GM18499 (cell line): ENCODE measurements around the gene ABLIM1.

Experiments used
- ATAC-seq: cut with Tn5 transposase; IDR thresholded peaks from one replicate; pipeline ENCODE4 v1.9.1; 2021; ENCODE audit warnings: moderate number of reproducible peaks; ENCODE audit not compliant: insufficient read depth, unreplicated experiment

The ABLIM1 gene

DNA sequence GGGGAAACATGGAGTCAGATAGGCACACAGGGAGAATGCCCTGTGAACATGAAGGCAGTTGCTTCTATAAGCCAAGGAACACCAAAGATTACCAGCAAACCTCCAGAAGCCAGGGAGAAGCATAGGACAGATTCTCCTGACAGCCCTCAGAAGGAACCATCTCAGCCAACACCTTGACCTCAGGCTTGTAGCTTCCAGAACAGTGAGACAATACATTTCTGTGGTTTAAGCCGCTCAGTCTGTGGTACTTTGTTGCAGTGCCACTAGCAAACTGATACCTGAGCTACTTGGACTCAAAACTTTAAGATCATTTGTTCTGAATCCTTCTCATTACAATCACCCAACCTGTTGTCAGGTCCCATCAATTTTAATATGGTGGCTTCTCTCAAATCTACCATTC is 31.2 kb downstream of the ABLIM1 start:
- ATAC-seq = no peak

- ATAC-seq = no peak
These were observed 32.9 kb downstream of the ABLIM1 start for GRCh38 chr10:114624951-114625780.

- no peak for ATAC-seq
These were observed 33.7 kb downstream of the ABLIM1 start for GRCh38 chr10:114624422-114624821.

DNA sequence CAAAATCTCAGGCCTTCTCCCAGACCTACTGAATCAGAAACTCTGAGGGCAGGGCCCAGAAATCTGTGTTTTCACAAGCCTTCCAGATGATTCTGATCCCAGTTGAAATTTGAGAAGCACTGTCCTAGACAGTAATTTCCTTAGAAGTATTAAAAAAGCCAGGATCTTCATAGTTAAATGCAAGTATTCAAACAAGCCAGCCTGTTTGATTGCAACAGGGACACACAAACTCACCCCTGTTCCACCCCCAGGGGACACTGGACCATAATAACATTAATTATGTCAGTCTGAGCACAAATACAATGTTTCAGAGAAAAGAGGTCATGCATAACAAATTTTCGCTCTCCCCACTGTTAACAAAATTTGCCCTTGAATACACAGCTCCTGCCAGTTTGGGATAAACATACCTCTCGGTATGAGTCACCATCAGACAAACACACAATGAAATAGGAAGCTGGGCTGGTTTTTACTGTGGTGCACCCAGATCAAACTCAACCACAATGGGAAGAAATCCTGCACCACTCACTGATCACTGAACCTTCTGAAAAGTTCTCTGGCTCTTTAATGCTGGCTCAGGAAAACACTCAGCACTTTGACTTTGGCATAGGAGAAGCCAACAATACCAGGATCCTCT is 34.3 kb downstream of the ABLIM1 start:
- ATAC-seq = no peak

GRCh38 chr10:114623155-114623554 is 34.9 kb downstream of the ABLIM1 start:
- no peak for ATAC-seq

- no peak for ATAC-seq
These were observed 39.4 kb downstream of the ABLIM1 start for GRCh38 chr10:114618722-114619121.

- no peak for ATAC-seq
These were observed 41.6 kb downstream of the ABLIM1 start for GRCh38 chr10:114616516-114616915.

- no peak for ATAC-seq
These were observed 42.0 kb downstream of the ABLIM1 start for GRCh38 chr10:114616103-114616502.

DNA sequence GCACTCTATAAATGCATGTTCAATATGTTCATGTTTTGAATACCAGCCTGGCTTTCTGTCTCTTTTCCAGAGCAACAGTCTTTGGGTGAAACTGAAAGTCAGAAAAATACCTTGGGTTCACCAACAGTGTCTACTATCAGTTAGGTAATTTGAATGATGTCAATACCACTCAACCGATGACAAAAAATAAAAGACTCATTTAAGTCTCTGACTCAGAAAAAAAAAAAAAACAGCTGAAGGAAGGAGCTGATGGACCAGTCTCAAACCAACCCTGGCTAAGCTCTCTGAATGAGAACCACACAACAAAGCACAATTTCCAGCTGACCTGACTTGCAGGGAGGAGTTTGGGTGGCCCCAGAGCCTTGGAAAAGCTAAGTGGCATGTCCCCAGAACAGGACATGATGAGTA is 42.5 kb downstream of the ABLIM1 start:
- ATAC-seq = peak; percentile 97

DNA sequence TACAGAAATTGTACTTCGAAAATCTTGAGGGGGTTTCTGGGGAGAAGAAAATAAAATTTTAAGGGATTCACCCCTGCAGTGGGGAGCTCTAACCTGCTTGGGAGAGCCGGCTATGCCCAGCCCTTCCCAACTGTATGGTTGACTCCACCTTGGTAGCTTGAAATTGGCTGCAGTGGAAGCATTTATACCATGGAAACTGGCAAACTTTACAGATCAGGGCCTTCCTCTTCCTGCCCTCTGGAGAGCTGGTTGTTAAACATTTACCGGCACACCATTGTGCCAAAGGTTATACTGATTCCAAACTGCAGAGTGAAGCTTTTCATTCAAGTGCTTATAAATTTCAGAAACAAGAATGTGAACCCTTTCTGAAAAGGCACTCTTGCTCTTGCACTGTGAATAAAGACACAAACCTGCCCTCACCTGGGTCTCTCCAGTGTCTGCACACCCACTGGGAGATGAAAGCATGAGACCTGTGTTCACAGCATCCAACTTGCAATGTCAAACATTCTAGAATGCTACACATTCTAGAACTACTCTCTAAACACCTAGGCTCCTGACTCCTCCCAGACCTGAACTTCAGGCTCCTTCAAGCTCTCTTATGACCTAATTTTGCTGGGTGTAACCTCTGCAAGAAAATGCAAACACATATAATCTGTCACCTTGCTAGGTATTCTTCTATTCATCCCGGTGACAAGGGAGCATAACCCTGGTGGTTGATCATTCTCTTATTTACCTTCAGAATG is 44.7 kb downstream of the ABLIM1 start:
- no peak for ATAC-seq

- ATAC-seq = no peak
These were observed 46.5 kb downstream of the ABLIM1 start for GRCh38 chr10:114611617-114612016.

DNA sequence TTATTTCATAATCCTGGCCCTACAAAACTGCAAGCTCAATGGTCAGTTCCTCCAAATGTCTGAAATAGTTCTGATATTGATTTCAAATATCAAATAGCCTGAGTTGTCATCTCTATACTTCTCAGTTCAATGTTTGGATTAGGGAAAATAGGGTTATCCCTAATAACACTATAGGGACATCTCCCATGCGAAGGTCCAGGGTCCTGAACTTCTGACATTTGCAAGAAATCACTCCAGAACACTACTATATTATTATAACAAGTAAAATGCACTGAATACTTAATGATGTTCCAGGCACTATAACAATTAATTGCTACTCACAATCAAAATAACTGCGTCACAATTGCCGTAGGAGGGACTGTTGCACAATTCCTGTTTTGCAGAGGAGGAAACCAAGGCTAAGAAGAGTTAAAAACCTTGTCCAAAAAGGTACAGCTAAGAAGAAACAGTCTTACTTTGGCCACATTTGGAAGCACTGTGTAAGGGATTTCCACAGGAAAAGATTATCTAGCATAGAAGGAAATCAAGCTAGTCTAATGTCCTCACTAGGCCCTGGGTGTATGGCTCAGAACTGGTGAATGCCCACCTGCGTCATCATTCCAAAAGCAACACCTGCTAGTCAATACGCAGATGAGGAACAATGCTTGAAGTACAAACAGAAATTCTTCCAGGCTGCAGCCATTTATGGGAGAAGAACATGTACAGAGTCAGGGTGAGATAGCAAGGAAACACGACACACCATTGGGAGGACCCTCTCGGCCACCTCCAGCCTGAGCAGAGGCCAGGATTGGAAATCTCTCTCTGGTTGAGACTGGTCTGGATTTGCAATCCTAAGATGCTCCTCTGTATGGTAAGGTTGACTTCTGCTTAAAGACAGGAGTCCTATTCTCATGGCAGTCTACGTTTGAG is 48.3 kb downstream of the ABLIM1 start:
- ATAC-seq = no peak

- no peak for ATAC-seq
These were observed 50.6 kb downstream of the ABLIM1 start for GRCh38 chr10:114607358-114607998.

- ATAC-seq = no peak
These were observed 52.8 kb downstream of the ABLIM1 start for GRCh38 chr10:114605155-114605797.

- ATAC-seq = no peak
These were observed 53.5 kb downstream of the ABLIM1 start for GRCh38 chr10:114604357-114605130.

GRCh38 chr10:114603948-114604347 is 54.1 kb downstream of the ABLIM1 start:
- ATAC-seq = no peak

- ATAC-seq = no peak
These were observed 54.8 kb downstream of the ABLIM1 start for GRCh38 chr10:114603303-114603702.

GRCh38 chr10:114600057-114600456 is 58.0 kb downstream of the ABLIM1 start:
- ATAC-seq = no peak
